Endothelial cell of umbilical vein (primary cell): Measurements from ENCODE around the gene ANP32A. TPM values are rescaled to one million over a fixed set of nuclear protein-coding genes. Genes with fewer than 3 reads are reported as not detected.

ENCODE experiments used
- BruUV-seq: library from RNA; stranded (reverse); fragments of 400-500 nt; replicated peaks from 2 replicates; lab custom pipeline; 2021; lab: Mats Ljungman, UMichigan
- CTCF ChIA-PET: fragments of 300-600, 350-600 bp; sonication (Branson Sonifier 250); formaldehyde crosslinking; loops from one replicate; lab custom pipeline; 2021; ENCODE audit warnings: antibody characterized with exemption, inconsistent platforms; lab: Charles Lee
- POLR2A ChIA-PET: fragments of 300-600, 350-600 bp; sonication (Branson Sonifier 250); formaldehyde crosslinking; loops from one replicate; lab custom pipeline; 2021; ENCODE audit warnings: antibody characterized with exemption, inconsistent platforms; lab: Charles Lee
- DNase-seq: peaks from one replicate; pipeline ENCODE4 v3.0.0-alpha.2; 2011; ENCODE audit warnings: low read depth, low spot score
- FAIRE-seq: peaks from 2 replicates; lab custom pipeline; 2011; peaks lifted over from hg19 to GRCh38; lab: Jason Lieb, UNC
- H2AFZ ChIP-seq: 2 replicates; pipeline ENCODE4 v1.6.0; 2012; ENCODE audit warnings: low read depth, low read length, control low read depth, inconsistent platforms
- H3K27ac ChIP-seq: 2 replicates; pipeline ENCODE4 v1.5.1; 2011; ENCODE audit warnings: low read depth, mild to moderate bottlenecking, control low read depth, low read length, moderate library complexity; ENCODE audit not compliant: insufficient read depth
- H3K27me3 ChIP-seq, 2 experiments: 2 replicates each; pipeline versions ENCODE4 v1.6.0 to v1.6.1; 2011; ENCODE audit warnings: low read length in 2 of 2, mixed read lengths in 1 of 2; ENCODE audit not compliant: control insufficient read depth in 2 of 2, insufficient read depth in 2 of 2
- H3K36me3 ChIP-seq, 2 experiments: 2 replicates in 1 of 2; 3 replicates in 1 of 2; pipeline ENCODE4 v1.5.1; 2011; ENCODE audit warnings: low read length in 2 of 2, mild to moderate bottlenecking in 1 of 2, moderate library complexity in 1 of 2; ENCODE audit not compliant: control insufficient read depth in 2 of 2, insufficient read depth in 2 of 2; ENCODE audit errors: extremely low read depth in 1 of 2
- H3K4me1 ChIP-seq: 3 replicates; pipeline ENCODE4 v1.5.1; 2011; ENCODE audit warnings: mild to moderate bottlenecking, low read length; ENCODE audit not compliant: control insufficient read depth, insufficient read depth; ENCODE audit errors: extremely low read depth
- H3K4me2 ChIP-seq: 2 replicates; pipeline ENCODE4 v1.6.1; 2011; ENCODE audit warnings: low read length, control low read depth, mixed read lengths; ENCODE audit not compliant: insufficient read depth
- H3K4me3 ChIP-seq, 3 experiments: fragments of 200-600 bp in 1 of 3; sonication (generic), shearing (Covaris generic) in 1 of 3; replicated peaks in 1 of 3; 2 replicates each; pipeline ENCODE4 v1.5.1; 2011 to 2016; ENCODE audit warnings: control low read depth in 3 of 3, low read length in 3 of 3, mild to moderate bottlenecking in 2 of 3, inconsistent platforms in 1 of 3, low read depth in 1 of 3, moderate library complexity in 1 of 3; ENCODE audit not compliant: insufficient read depth in 1 of 3
- H3K79me2 ChIP-seq: 2 replicates; pipeline ENCODE4 v1.6.0; 2012; ENCODE audit warnings: low read length, inconsistent platforms; ENCODE audit not compliant: control insufficient read depth, insufficient read depth
- H3K9ac ChIP-seq: replicated peaks from 2 replicates; pipeline ENCODE3; 2011; ENCODE audit warnings: low read length, control low read depth; ENCODE audit not compliant: insufficient read depth; ENCODE audit errors: extremely low read depth
- H3K9me1 ChIP-seq: replicated peaks from 3 replicates; pipeline ENCODE4 v1.6.0; 2011; ENCODE audit warnings: mild to moderate bottlenecking, low read length; ENCODE audit not compliant: control insufficient read depth, insufficient read depth; ENCODE audit errors: extremely low read depth
- H3K9me3 ChIP-seq: replicated peaks from 2 replicates; pipeline ENCODE4 v1.5.1; 2012; ENCODE audit warnings: low read length, inconsistent platforms; ENCODE audit not compliant: control insufficient read depth, insufficient read depth
- H4K20me1 ChIP-seq: replicated peaks from 2 replicates; pipeline ENCODE3; 2011; ENCODE audit warnings: mild to moderate bottlenecking, low read length; ENCODE audit not compliant: control insufficient read depth, insufficient read depth; ENCODE audit errors: extremely low read depth
- CTCF ChIP-seq, 2 donors: IDR thresholded peaks; 1 replicate in 1 of 2; 2 replicates in 1 of 2; pipeline ENCODE4 v1.5.1; 2011; ENCODE audit warnings: low read length in 2 of 2, mild to moderate bottlenecking in 2 of 2, moderate library complexity in 2 of 2, control low read depth in 1 of 2, inconsistent platforms in 1 of 2, low read depth in 1 of 2; ENCODE audit not compliant: insufficient read depth in 1 of 2; ENCODE audit errors: extremely low read depth in 1 of 2
- EZH2 ChIP-seq: IDR thresholded peaks from 2 replicates; pipeline ENCODE4 v1.6.1; 2012; ENCODE audit warnings: borderline replicate concordance, low read depth, mild to moderate bottlenecking, moderate library complexity, low read length, inconsistent platforms; ENCODE audit not compliant: severe bottlenecking
- FOS ChIP-seq: IDR thresholded peaks from 2 replicates; pipeline ENCODE4 v1.6.1; 2011; ENCODE audit warnings: mild to moderate bottlenecking, low read length, moderate library complexity, borderline replicate concordance; ENCODE audit not compliant: insufficient read depth
- GATA2 ChIP-seq: IDR thresholded peaks from 2 replicates; pipeline ENCODE4 v1.7.0; 2011; ENCODE audit warnings: low read depth, mild to moderate bottlenecking, moderate library complexity, mixed read lengths, low read length; ENCODE audit not compliant: insufficient read length, insufficient read depth
- JUN ChIP-seq: IDR thresholded peaks from 2 replicates; pipeline ENCODE4 v1.6.1; 2011; ENCODE audit warnings: borderline replicate concordance, low read depth; ENCODE audit not compliant: insufficient read length, insufficient read depth
- MAX ChIP-seq: IDR thresholded peaks from 2 replicates; pipeline ENCODE4 v1.6.1; 2011; ENCODE audit not compliant: insufficient read depth, insufficient read length
- MYC ChIP-seq: IDR thresholded peaks from one replicate; pipeline ENCODE4 v1.6.1; 2011; ENCODE audit warnings: mild to moderate bottlenecking, low read depth, low read length
- POLR2A ChIP-seq: IDR thresholded peaks from 2 replicates; pipeline ENCODE4 v1.6.1; 2012; ENCODE audit warnings: low read depth, mild to moderate bottlenecking, control low read depth, low read length
- POLR2AphosphoS5 ChIP-seq: IDR thresholded peaks from 2 replicates; pipeline ENCODE4 v1.6.1; 2012; ENCODE audit warnings: low read depth, mild to moderate bottlenecking, control low read depth, low read length, moderate library complexity; ENCODE audit not compliant: insufficient read depth
- dilution Hi-C: fragments of 300-500 bp; cut with MboI; formaldehyde crosslinking; loops from one replicate; pipeline ENCODE4 v1.15.0; 2019; ENCODE audit warnings: low sequenced_read_pairs; ENCODE audit not compliant: extremely low pct_ligation_motif_present
- intact Hi-C: fragments of 100-400 bp; cut with micrococcal nuclease; formaldehyde crosslinking; loops from one replicate; pipeline ENCODE4 v1.10.0; 2022
- polyA plus RNA-seq, 4 experiments: library from polyadenylated mRNA; depleted of rRNA in 3 of 4; stranded (reverse) in 3 of 4; unstranded in 1 of 4; fragments of >200 nt; gene quantifications; 2 replicates each; pipeline versions ENCODE4 v1.2.1 to v1.2.3, GENCODE V29; 2011 to 2012; ENCODE audit warnings: missing spikeins in 1 of 4
- total RNA-seq: library from RNA; stranded (reverse); gene quantifications from 2 replicates; pipeline ENCODE4 v1.2.3, GENCODE V29; 2021

Gene ANP32A
- total and polyA plus RNA-seq, 2 donors (not counting 3 experiments of a cell fraction or from before 2014, with no cell fraction given) = 37.9 to 169 TPM

GRCh38 chr15:68792901-68793766 lies 27.6 kb downstream of the ANP32A start:
- no peaks in the 10 kb centered on the region for H3K27me3 ChIP-seq
- POLR2A ChIA-PET = no interaction called here
- H3K4me2 ChIP-seq = no peak overlapping the region
- H3K36me3 ChIP-seq = peaks cover 0 to 1% of the 10 kb centered on the region in 2 experiments
- H3K4me1 ChIP-seq = peaks cover 28% of the 10 kb centered on the region
- no peak overlapping the region for H3K9ac ChIP-seq
- BruUV-seq = no TSS peak
- dilution Hi-C loops (no loop called here), intact Hi-C loops (no loop called here)
- H3K9me1 ChIP-seq = no peaks in the 10 kb centered on the region
- FAIRE-seq (no peak), DNase-seq (no peak)
- H3K9me3 ChIP-seq = no peaks in the 10 kb centered on the region
- H3K4me3 ChIP-seq = no peak overlapping the region
- TF ChIP-seq MAX (no peak), POLR2A (no peak), FOS (no peak), CTCF (IDR thresholded peaks at IDR 0.05; ENCODE audit: extremely low read depth in 1 of 2, insufficient read depth in 1 of 2, low read depth in 1 of 2, low read length in 2 of 2) (no peak), POLR2AphosphoS5 (no peak), JUN (no peak), EZH2 (no peak), GATA2 (no peak), MYC (no peak)
- H3K79me2 ChIP-seq = peaks cover 70% of the 10 kb centered on the region
- no peaks in the 10 kb centered on the region for H4K20me1 ChIP-seq
- no peak overlapping the region for H2AFZ ChIP-seq
- no peak overlapping the region for H3K27ac ChIP-seq
- CTCF ChIA-PET = interaction anchor here (1.0 to 3.2 kb wide), 4 partner anchors 8 to 83 kb away, joined by 3 to 24 read pairs (median 10); no protein-coding TSS in a partner anchor
